ENCODE results near the gene SIRT7. TPM values are rescaled to one million over a fixed set of nuclear protein-coding genes. Genes with fewer than 3 reads are reported as not detected.

The SIRT7 gene
- total and polyA plus RNA-seq, 2 donors (not counting 3 experiments of a cell fraction or from before 2014, with no cell fraction given), result 11.6 to 28.8 TPM

- Histone ChIP-seq H3K9me3 (replicated peaks; ENCODE audit: control insufficient read depth, insufficient read depth, low read length) (no peaks in the 10 kb centered on the region), H2AFZ (ENCODE audit: low read depth, low read length) (peak within 1 kb of the TSS; percentile 9), H4K20me1 (replicated peaks; ENCODE audit: control insufficient read depth, extremely low read depth, insufficient read depth, low read length) (no peaks in the 10 kb centered on the region), H3K27ac (ENCODE audit: insufficient read depth, low read depth, low read length) (no peak within 1 kb of the TSS), H3K9ac (replicated peaks; ENCODE audit: extremely low read depth, insufficient read depth, low read length) (peak within 1 kb of the TSS; percentile 32), H3K4me2 (ENCODE audit: insufficient read depth, low read length) (peak within 1 kb of the TSS; percentile 79), H3K79me2 (ENCODE audit: control insufficient read depth, insufficient read depth, low read length) (no peaks in the 10 kb centered on the region), H3K27me3 (ENCODE audit: control insufficient read depth in 2 of 2, insufficient read depth in 2 of 2, low read length in 2 of 2) (no peaks in the 10 kb centered on the region), H3K4me3 (replicated peaks in 1 of 3; ENCODE audit: insufficient read depth in 1 of 3, low read depth in 1 of 3, low read length in 3 of 3) (peak within 1 kb of the TSS; percentile 56 to 72 (median 67)), H3K9me1 (replicated peaks; ENCODE audit: control insufficient read depth, extremely low read depth, insufficient read depth, low read length) (no peaks in the 10 kb centered on the region), H3K36me3 (ENCODE audit: control insufficient read depth in 2 of 2, extremely low read depth in 1 of 2, insufficient read depth in 2 of 2, low read length in 2 of 2) (peaks cover 7 to 24% of the 10 kb centered on the region in 2 experiments), H3K4me1 (ENCODE audit: control insufficient read depth, extremely low read depth, insufficient read depth, low read length) (peaks cover 6% of the 10 kb centered on the region)
- ChIA-PET CTCF (interaction anchor here (0.8 to 1.0 kb wide), 2 partner anchors 12 to 16 kb away, joined by 5 to 6 read pairs; partner anchors contain the start of gene MAFG), POLR2A (no interaction called here)
- DNase-seq (ENCODE audit: low read depth, low spot score) (peak; percentile 71), FAIRE-seq (peak; percentile 82)
- intact Hi-C loops (cut with micrococcal nuclease) (loop anchor here (1.0 to 2.0 kb wide), 3 partner anchors 16 to 41 kb away; partner anchors contain the start of genes ALYREF, ANAPC11, ARHGDIA and MAFG), dilution Hi-C loops (cut with MboI; ENCODE audit: extremely low pct_ligation_motif_present, low sequenced_read_pairs) (no loop called here)
- no TSS peak for BruUV-seq (replicated peaks)
- TF ChIP-seq EZH2 (IDR thresholded peaks at IDR 0.05; ENCODE audit: borderline replicate concordance, low read depth, low read length, severe bottlenecking) (no peak), POLR2A (IDR thresholded peaks at IDR 0.05; ENCODE audit: low read depth, low read length) (peak; percentile 37), POLR2AphosphoS5 (IDR thresholded peaks at IDR 0.05; ENCODE audit: insufficient read depth, low read depth, low read length) (peak; percentile 64)
These were observed 6.6 kb downstream of the SIRT7 start, which contains the start of gene PCYT2 for GRCh38 chr17:81911277-81911961. TSS of gene PCYT2 (minus strand) at chr17:81911399. CDS start at chr17:81911355, 44 bp downstream.

- DNase-seq (ENCODE audit: low read depth, low spot score) (no peak), FAIRE-seq (no peak)
- Histone ChIP-seq H3K36me3 (ENCODE audit: control insufficient read depth in 2 of 2, extremely low read depth in 1 of 2, insufficient read depth in 2 of 2, low read length in 2 of 2) (peaks cover 7 to 24% of the 10 kb centered on the region in 2 experiments), H3K79me2 (ENCODE audit: control insufficient read depth, insufficient read depth, low read length) (no peaks in the 10 kb centered on the region), H3K4me3 (replicated peaks in 1 of 3; ENCODE audit: insufficient read depth in 1 of 3, low read depth in 1 of 3, low read length in 3 of 3) (peak overlapping the region; percentile 56 to 72 (median 67)), H3K4me2 (ENCODE audit: insufficient read depth, low read length) (peak overlapping the region; percentile 79), H4K20me1 (replicated peaks; ENCODE audit: control insufficient read depth, extremely low read depth, insufficient read depth, low read length) (no peaks in the 10 kb centered on the region), H3K4me1 (ENCODE audit: control insufficient read depth, extremely low read depth, insufficient read depth, low read length) (peaks cover 6% of the 10 kb centered on the region), H3K27me3 (ENCODE audit: control insufficient read depth in 2 of 2, insufficient read depth in 2 of 2, low read length in 2 of 2) (no peaks in the 10 kb centered on the region), H3K9ac (replicated peaks; ENCODE audit: extremely low read depth, insufficient read depth, low read length) (peak overlapping the region; percentile 32), H2AFZ (ENCODE audit: low read depth, low read length) (peak overlapping the region; percentile 9), H3K27ac (ENCODE audit: insufficient read depth, low read depth, low read length) (no peak overlapping the region), H3K9me1 (replicated peaks; ENCODE audit: control insufficient read depth, extremely low read depth, insufficient read depth, low read length) (no peaks in the 10 kb centered on the region), H3K9me3 (replicated peaks; ENCODE audit: control insufficient read depth, insufficient read depth, low read length) (no peaks in the 10 kb centered on the region)
- BruUV-seq (replicated peaks), result no TSS peak
- TF ChIP-seq FOS (IDR thresholded peaks at IDR 0.05; ENCODE audit: borderline replicate concordance, insufficient read depth, low read length) (no peak), POLR2AphosphoS5 (IDR thresholded peaks at IDR 0.05; ENCODE audit: insufficient read depth, low read depth, low read length) (no peak), MAX (IDR thresholded peaks at IDR 0.05; ENCODE audit: insufficient read depth, insufficient read length) (no peak), JUN (IDR thresholded peaks at IDR 0.05; ENCODE audit: borderline replicate concordance, insufficient read depth, insufficient read length, low read depth) (no peak), POLR2A (IDR thresholded peaks at IDR 0.05; ENCODE audit: low read depth, low read length) (no peak)
- TF ChIP-seq, protein P1, sequence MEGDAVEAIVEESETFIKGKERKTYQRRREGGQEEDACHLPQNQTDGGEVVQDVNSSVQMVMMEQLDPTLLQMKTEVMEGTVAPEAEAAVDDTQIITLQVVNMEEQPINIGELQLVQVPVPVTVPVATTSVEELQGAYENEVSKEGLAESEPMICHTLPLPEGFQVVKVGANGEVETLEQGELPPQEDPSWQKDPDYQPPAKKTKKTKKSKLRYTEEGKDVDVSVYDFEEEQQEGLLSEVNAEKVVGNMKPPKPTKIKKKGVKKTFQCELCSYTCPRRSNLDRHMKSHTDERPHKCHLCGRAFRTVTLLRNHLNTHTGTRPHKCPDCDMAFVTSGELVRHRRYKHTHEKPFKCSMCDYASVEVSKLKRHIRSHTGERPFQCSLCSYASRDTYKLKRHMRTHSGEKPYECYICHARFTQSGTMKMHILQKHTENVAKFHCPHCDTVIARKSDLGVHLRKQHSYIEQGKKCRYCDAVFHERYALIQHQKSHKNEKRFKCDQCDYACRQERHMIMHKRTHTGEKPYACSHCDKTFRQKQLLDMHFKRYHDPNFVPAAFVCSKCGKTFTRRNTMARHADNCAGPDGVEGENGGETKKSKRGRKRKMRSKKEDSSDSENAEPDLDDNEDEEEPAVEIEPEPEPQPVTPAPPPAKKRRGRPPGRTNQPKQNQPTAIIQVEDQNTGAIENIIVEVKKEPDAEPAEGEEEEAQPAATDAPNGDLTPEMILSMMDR (IDR thresholded peaks at IDR 0.05; ENCODE audit: extremely low read depth in 1 of 2, insufficient read depth in 1 of 2, low read depth in 1 of 2, low read length in 2 of 2), result no peak
- intact Hi-C loops (cut with micrococcal nuclease), result loop anchor here (1.0 to 2.0 kb wide), 3 partner anchors 16 to 40 kb away; partner anchors contain the start of genes ALYREF, ANAPC11, ARHGDIA and MAFG
- ChIA-PET CTCF (interaction anchor here (0.8 to 1.0 kb wide), 2 partner anchors 12 to 17 kb away, joined by 5 to 6 read pairs; partner anchors contain the start of gene MAFG), POLR2A (no interaction called here)
- dilution Hi-C loops (cut with MboI; ENCODE audit: extremely low pct_ligation_motif_present, low sequenced_read_pairs), result no loop called here
These were observed 7.1 kb downstream of the SIRT7 start for GRCh38 chr17:81910840-81911276.
